GM19035 (cell line): ENCODE results near the gene SH3RF3.
"Not testable (repeated sequence)": the region's sequence is repeated elsewhere in the genome, so short reads cannot be mapped to it uniquely, and the experiment has no call there.

Experiments
- ATAC-seq: cut with Tn5 transposase; IDR thresholded peaks from one replicate; pipeline ENCODE4 v1.9.1; 2021; ENCODE audit not compliant: unreplicated experiment

Gene SH3RF3

GRCh38 chr2:109214651-109215371 is 85.8 kb downstream of the SH3RF3 start:
- ATAC-seq = no peak

GRCh38 chr2:109215866-109216265 is 86.9 kb downstream of the SH3RF3 start:
- ATAC-seq = no peak

- ATAC-seq = no peak
These were observed 87.3 kb downstream of the SH3RF3 start for GRCh38 chr2:109216332-109216731.

- no peak for ATAC-seq
These were observed 88.5 kb downstream of the SH3RF3 start for GRCh38 chr2:109217362-109218086.

- ATAC-seq = no peak
These were observed 89.2 kb downstream of the SH3RF3 start for GRCh38 chr2:109218087-109218791.

GRCh38 chr2:109218792-109219126 is 89.8 kb downstream of the SH3RF3 start:
- ATAC-seq = no peak

- no peak for ATAC-seq
These were observed 91.9 kb downstream of the SH3RF3 start for GRCh38 chr2:109220860-109221259.

GRCh38 chr2:109221316-109221715 is 92.3 kb downstream of the SH3RF3 start:
- ATAC-seq = not testable (repeated sequence)

- ATAC-seq = no peak
These were observed 93.4 kb downstream of the SH3RF3 start for GRCh38 chr2:109222422-109222821.

- no peak for ATAC-seq
These were observed 93.9 kb downstream of the SH3RF3 start for GRCh38 chr2:109222825-109223471.

GRCh38 chr2:109223490-109223889 is 94.5 kb downstream of the SH3RF3 start:
- no peak for ATAC-seq

- not testable (repeated sequence) for ATAC-seq
These were observed 95.3 kb downstream of the SH3RF3 start for GRCh38 chr2:109224341-109224740.

GRCh38 chr2:109225170-109225782 is 96.3 kb downstream of the SH3RF3 start:
- ATAC-seq = no peak

GRCh38 chr2:109226128-109226527 is 97.1 kb downstream of the SH3RF3 start:
- no peak for ATAC-seq

GRCh38 chr2:109226622-109227021 is 97.6 kb downstream of the SH3RF3 start:
- no peak for ATAC-seq

- ATAC-seq = no peak
These were observed 100.2 kb downstream of the SH3RF3 start for GRCh38 chr2:109229094-109229675.

- ATAC-seq = no peak
These were observed 102.0 kb downstream of the SH3RF3 start for GRCh38 chr2:109230941-109231420.

GRCh38 chr2:109231428-109231827 is 102.4 kb downstream of the SH3RF3 start:
- ATAC-seq = no peak

GRCh38 chr2:109231996-109232705 is 103.1 kb downstream of the SH3RF3 start:
- no peak for ATAC-seq

- ATAC-seq = no peak
These were observed 103.9 kb downstream of the SH3RF3 start for GRCh38 chr2:109232909-109233308.
